Measurements from ENCODE around the gene NID1.

DNA sequence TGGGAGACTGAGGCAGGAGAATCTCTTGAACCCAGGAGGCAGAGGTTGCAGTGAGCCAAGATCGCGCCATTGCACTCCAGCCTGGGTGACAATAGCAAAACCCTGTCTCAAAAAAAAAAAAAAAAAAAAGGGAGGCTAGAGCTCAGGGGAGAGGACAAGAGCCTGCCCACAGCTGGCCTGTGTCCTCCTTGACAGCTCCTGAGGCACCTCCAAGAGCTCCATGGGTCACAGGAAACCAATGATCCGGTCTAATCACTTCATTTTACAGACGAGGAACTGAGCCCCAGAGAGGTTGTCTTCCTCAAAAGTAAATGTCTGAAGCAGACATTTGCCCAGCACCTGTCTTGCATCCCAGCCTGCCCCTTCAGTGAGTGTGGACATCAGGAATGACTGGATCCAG lies 49.4 kb downstream of the NID1 start:
- no peak for TF ChIP-seq POLR2A (IDR thresholded peaks at IDR 0.05)
- TF ChIP-seq, protein P1, sequence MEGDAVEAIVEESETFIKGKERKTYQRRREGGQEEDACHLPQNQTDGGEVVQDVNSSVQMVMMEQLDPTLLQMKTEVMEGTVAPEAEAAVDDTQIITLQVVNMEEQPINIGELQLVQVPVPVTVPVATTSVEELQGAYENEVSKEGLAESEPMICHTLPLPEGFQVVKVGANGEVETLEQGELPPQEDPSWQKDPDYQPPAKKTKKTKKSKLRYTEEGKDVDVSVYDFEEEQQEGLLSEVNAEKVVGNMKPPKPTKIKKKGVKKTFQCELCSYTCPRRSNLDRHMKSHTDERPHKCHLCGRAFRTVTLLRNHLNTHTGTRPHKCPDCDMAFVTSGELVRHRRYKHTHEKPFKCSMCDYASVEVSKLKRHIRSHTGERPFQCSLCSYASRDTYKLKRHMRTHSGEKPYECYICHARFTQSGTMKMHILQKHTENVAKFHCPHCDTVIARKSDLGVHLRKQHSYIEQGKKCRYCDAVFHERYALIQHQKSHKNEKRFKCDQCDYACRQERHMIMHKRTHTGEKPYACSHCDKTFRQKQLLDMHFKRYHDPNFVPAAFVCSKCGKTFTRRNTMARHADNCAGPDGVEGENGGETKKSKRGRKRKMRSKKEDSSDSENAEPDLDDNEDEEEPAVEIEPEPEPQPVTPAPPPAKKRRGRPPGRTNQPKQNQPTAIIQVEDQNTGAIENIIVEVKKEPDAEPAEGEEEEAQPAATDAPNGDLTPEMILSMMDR (IDR thresholded peaks at IDR 0.05), result no peak
